GM21619 (cell line): ENCODE data around the gene WEE2.

Source experiments
- ATAC-seq: cut with Tn5 transposase; IDR thresholded peaks from one replicate; pipeline ENCODE4 v1.9.1; 2021; ENCODE audit not compliant: unreplicated experiment

Gene WEE2

GRCh38 chr7:141708351-141708750 lies at the start of gene WEE2:
Gene WEE2 (plus strand): TSS chr7:141708353. CDS start chr7:141708759, 406 bp downstream.
- no peak for ATAC-seq

- no peak for ATAC-seq
These were observed 48.7 kb upstream of the WEE2 start for GRCh38 chr7:141659501-141659900.

GRCh38 chr7:141660259-141660658 lies 47.9 kb upstream of the WEE2 start:
- no peak for ATAC-seq

- no peak for ATAC-seq
These were observed 44.9 kb upstream of the WEE2 start for GRCh38 chr7:141663081-141663849.

- ATAC-seq, result no peak
These were observed 43.7 kb upstream of the WEE2 start for GRCh38 chr7:141664450-141664849.

GRCh38 chr7:141665208-141666035 lies 42.7 kb upstream of the WEE2 start:
- ATAC-seq, result no peak

DNA sequence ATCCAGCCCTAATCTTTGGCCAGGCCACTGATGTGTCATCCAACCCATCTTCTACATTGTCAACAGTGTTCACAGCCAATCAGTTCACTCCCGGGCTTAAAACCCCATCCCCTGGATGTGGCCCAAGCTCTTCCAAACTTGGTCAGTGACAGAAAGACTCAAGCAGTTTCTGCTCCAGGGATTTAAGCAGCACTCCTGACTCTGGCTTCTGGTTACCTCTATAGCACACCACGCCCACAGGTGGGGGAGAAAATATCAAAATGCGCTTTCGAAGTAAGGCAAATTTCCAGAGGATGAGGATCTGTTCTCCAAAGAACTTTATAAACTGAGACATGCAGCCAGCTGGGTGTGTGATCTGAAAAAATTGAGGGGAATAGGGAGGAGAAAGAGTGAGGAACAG lies 42.1 kb upstream of the WEE2 start:
- no peak for ATAC-seq

DNA sequence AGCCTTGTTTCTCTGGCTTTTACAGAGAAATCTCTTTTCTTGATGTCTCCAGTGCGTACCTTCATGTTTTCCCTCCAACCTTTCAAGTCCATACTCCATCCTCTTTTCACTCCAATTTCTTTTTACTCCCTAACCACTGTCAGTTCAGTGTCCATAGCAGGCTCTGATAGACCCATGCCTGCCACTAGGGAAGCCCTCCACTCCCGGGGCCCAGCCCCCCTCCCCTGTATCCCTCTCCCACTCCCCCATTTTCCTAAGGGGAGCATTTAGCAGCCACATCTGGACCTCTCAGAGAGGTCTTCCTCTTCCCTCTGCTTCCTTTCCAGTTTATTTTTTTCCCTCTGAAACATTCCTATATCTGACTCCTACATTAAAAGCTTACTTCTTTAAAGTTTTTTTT lies 39.3 kb upstream of the WEE2 start:
- no peak for ATAC-seq

- no peak for ATAC-seq
These were observed 36.3 kb upstream of the WEE2 start for GRCh38 chr7:141671705-141672496.

- ATAC-seq, result no peak
These were observed 34.8 kb upstream of the WEE2 start for GRCh38 chr7:141673346-141673745.

GRCh38 chr7:141674171-141674671 lies 33.9 kb upstream of the WEE2 start:
- no peak for ATAC-seq

DNA sequence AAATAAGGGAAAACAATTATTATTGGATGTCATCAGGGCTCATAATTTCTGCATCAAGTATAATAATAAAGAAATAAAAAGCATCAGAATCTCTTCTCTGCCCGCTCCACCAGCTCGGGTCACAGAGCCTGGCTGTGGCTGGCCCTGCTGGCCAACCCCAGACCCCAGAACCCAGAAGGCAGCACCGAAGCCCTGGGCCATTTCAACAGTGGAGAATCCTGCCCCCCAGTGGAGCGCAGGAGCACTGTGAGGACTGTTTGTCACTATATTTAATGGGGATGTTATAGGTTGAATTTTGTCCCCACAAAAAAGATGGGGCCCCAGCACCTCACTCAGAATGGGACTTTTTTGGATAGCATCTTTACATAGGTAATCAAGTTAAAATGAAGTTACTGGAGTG lies 33.5 kb upstream of the WEE2 start:
- no peak for ATAC-seq

GRCh38 chr7:141675436-141676215 lies 32.5 kb upstream of the WEE2 start:
- no peak for ATAC-seq

DNA sequence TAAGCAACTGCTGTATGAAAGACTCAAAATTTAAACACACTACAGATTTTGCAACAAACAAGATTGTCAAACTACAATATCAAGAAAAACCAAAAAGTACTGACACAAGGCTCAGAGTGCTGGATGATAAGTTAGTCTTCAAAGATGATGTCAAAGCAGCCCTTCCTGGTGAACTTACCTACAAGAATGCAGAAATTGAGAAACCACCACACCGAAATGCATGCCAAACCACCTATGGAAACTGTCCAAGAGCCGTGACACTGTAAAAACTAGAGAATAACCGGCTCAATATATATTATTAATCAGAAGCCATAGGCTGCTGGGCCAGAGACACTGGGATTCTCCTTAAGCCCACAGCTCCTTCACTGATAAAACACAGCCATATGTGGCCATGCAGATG lies 31.5 kb upstream of the WEE2 start:
- no peak for ATAC-seq

DNA sequence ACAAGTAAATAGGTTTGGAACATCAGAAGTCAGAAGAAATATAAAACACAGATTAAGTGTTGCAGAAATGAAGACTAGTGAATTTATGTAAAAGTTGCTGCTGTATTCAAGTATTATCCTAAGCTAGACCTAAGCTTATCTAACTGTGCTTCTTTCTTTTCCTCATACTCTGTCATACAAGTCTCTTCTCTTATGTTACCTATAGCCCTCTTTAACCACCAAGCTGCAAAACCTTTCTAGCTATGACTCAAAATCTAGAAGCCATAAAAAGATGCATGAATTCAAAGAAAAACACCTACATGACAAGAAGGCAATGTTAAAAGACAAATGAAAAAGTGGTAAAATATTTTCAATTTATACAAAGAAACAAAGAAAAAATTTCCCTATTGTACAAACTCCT lies 29.1 kb upstream of the WEE2 start:
- ATAC-seq, result peak; percentile 77

DNA sequence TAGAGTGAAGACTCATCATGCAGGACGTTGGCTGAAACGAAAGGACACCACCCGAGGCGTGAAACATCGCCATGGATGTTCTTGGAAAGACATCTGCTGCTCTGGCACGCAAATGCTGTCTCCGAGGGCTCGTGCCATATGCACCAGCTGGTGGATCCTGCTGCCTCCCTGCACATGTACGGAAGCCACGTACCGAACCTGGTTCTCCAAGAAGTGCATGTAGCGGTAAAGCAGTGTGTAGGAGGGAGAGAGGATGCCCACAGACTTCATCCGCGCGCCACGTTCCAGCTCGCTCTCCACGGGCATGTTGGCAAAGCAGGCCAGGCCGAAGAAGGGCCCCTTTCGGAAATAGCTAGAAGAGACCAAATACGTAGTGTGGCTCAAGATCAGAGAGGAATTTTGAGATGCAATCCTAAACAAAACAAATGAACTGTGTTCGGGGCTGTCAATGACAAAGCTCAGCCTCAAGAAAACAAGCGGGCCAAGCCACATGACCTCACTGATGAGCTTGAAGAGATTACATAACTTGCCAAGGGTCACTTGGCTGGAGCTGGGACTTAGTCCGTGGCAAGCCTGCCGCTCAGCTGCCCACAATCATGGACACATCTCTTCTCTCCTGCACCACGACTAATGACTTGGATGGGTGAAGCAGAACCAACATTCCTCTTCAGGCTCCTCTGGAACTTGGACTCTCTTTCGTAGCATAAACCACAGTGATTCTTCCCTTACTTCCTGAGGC lies 22.7 kb upstream of the WEE2 start:
- no peak for ATAC-seq

DNA sequence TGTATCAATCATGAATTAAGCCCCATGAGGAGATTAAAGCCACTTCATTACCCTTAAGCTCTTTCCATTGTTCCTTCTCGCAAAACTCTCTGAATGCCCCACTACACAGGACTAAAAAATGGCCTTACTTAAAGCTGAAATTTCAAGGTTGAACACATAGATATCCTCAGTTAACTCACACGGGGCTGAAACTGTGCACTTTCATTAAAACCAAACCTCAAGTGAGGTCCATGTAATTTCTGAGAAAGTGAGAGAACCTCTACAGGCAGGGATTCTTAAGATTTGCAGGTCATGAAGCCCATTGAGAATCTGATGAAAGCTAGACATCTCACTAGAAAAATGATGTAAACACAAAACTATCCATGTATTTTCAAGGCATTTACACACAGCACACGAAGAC lies 22.1 kb upstream of the WEE2 start:
- no peak for ATAC-seq

DNA sequence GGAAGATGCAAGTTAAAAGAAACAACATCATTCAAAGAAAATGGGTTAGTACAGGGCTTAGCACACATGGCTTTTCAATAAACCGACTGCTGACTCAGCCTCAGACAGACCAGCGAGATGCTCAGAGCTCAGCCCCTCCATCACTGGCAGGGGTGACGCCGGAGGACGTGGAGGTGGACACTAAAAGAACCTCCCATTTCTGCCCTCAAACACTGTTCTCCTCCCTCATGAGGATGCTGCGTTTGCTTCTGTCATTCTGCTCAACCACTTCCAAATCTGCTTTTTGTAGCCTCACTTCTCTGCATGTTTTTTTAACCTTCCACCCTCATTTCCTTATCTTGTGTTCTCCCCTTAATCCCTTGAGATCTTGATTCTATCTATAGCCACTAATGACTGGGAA lies 21.5 kb upstream of the WEE2 start:
- no peak for ATAC-seq

GRCh38 chr7:141688043-141688442 lies 20.1 kb upstream of the WEE2 start:
- ATAC-seq, result no peak
